Loucy (cell line): Measurements from ENCODE around the gene TMEM181.

Source experiments
- H2AFZ ChIP-seq: fragments of 200-600 bp; sonication (generic); 2 replicates; pipeline ENCODE4 v1.6.0; 2016; ENCODE audit warnings: antibody characterized with exemption, mild to moderate bottlenecking, low read length, moderate library complexity
- H3F3A ChIP-seq: fragments of 200-600 bp; 2 replicates; pipeline ENCODE4 v1.6.0; 2016; ENCODE audit warnings: antibody characterized with exemption, low read depth, mild to moderate bottlenecking
- H3K27me3 ChIP-seq: fragments of 200-600 bp; sonication (generic); 2 replicates; pipeline ENCODE4 v1.6.1; 2014; ENCODE audit warnings: low read length, mild to moderate bottlenecking; ENCODE audit not compliant: insufficient read depth, poor library complexity, severe bottlenecking
- H3K36me3 ChIP-seq: fragments of 200-600 bp; sonication (generic); 2 replicates; pipeline ENCODE4 v1.6.1; 2016; ENCODE audit warnings: low read length; ENCODE audit not compliant: insufficient read depth
- H3K4me1 ChIP-seq: fragments of 200-600 bp; sonication (generic); 2 replicates; pipeline ENCODE4 v1.5.1; 2014; ENCODE audit warnings: low read length, mild to moderate bottlenecking; ENCODE audit not compliant: insufficient read depth, poor library complexity, severe bottlenecking
- H3K4me2 ChIP-seq: fragments of 200-600 bp; sonication (generic); 2 replicates; pipeline ENCODE4 v1.6.0; 2014; ENCODE audit warnings: antibody characterized with exemption, low read length, low read depth, mild to moderate bottlenecking; ENCODE audit not compliant: poor library complexity, severe bottlenecking
- H3K4me3 ChIP-seq: fragments of 200-600 bp; sonication (generic); 2 replicates; pipeline ENCODE4 v1.5.1; 2014; ENCODE audit warnings: low read length, mild to moderate bottlenecking, mixed read lengths; ENCODE audit not compliant: poor library complexity, severe bottlenecking
- H3K79me2 ChIP-seq: fragments of 200-600 bp; sonication (generic); 2 replicates; pipeline ENCODE4 v1.6.1; 2014; ENCODE audit warnings: low read length; ENCODE audit not compliant: insufficient read depth
- H3K9ac ChIP-seq: fragments of 200-600 bp; sonication (generic); 2 replicates; pipeline ENCODE4 v1.6.0; 2014; ENCODE audit warnings: mild to moderate bottlenecking, low read depth, low read length, moderate library complexity; ENCODE audit not compliant: poor library complexity, severe bottlenecking
- H3K9me2 ChIP-seq: fragments of 200-600 bp; sonication (generic); replicated peaks from 2 replicates; pipeline ENCODE4 v1.6.1; 2016; ENCODE audit warnings: low read depth, low read length, mixed read lengths
- H3K9me3 ChIP-seq: fragments of 200-600 bp; sonication (generic); 2 replicates; pipeline ENCODE4 v1.6.1; 2014; ENCODE audit warnings: mild to moderate bottlenecking, antibody characterized with exemption, low read length, low read depth; ENCODE audit not compliant: insufficient read depth
- H4K20me1 ChIP-seq: fragments of 200-600 bp; sonication (generic); 2 replicates; pipeline ENCODE4 v1.6.0; 2014; ENCODE audit warnings: antibody characterized with exemption, low read length, mild to moderate bottlenecking; ENCODE audit not compliant: insufficient read depth, poor library complexity, severe bottlenecking
- CTCF ChIP-seq: fragments of 200-600 bp; sonication (generic); conservative IDR thresholded peaks from 2 replicates; pipeline ENCODE4 v1.5.1; 2014; ENCODE audit warnings: mild to moderate bottlenecking, antibody characterized with exemption, low read length
- EZH2phosphoT487 ChIP-seq: fragments of 200-600 bp; IDR thresholded peaks from 2 replicates; pipeline ENCODE4 v1.6.1; 2018; ENCODE audit warnings: antibody characterized with exemption, mild to moderate bottlenecking, moderate library complexity, borderline replicate concordance

The TMEM181 gene

DNA sequence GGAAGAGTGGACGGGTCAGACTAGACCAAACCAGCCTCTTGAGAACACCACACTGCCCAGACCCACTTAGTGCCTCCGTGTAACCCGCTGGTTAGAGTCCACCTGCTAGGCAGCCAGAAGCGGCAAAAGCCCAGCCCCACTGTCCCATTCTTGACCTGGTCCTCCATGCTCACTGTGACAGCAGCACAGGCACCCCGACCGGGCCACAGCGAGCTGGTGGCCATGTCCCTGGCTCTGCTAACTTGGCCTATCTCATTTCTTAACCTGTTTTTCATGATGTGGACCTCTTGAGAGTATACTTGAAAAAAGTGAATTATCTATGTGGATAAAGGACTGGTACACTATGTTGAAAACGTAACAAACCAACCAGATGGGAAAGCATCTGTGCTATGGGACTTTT is 44.9 kb upstream of the TMEM181 start:
- TF ChIP-seq EZH2phosphoT487 (no peak), CTCF (no peak)
- Histone ChIP-seq H3K79me2 (no peaks in the 10 kb centered on the region), H3K4me2 (no peak overlapping the region)

DNA sequence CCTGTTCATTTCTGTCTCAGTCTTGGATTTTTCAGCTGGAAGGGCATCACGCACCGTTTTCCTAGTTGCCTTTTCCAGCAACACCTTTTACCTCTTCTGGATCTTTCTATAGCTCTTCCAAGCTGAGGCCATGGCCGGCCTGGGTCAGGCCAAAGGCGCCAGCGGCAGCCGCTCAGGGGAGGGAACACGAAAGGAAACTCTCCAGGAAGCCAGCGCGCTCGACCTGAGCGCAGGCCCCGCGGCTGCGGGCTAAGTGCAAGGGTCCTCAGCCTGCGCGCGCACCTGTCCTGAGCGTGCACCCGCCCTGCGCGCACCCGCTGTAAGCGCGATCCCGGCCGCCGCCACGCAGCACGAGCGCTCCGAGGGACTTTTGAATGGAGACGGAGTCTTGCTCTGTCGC is 43.8 kb upstream of the TMEM181 start:
- no peak overlapping the region for H3K4me2 ChIP-seq
- H2AFZ ChIP-seq, result no peak overlapping the region
- no peaks in the 10 kb centered on the region for H3K36me3 ChIP-seq
- no peaks in the 10 kb centered on the region for H4K20me1 ChIP-seq
- H3K4me1 ChIP-seq, result peaks cover 17% of the 10 kb centered on the region
- H3K9ac ChIP-seq, result no peak overlapping the region
- no peaks in the 10 kb centered on the region for H3F3A ChIP-seq
- no peaks in the 10 kb centered on the region for H3K9me2 ChIP-seq
- H3K79me2 ChIP-seq, result no peaks in the 10 kb centered on the region
- TF ChIP-seq CTCF, result no peak
- no peak for TF ChIP-seq EZH2phosphoT487
- H3K27me3 ChIP-seq, result no peaks in the 10 kb centered on the region
- H3K4me3 ChIP-seq, result no peak overlapping the region
- no peaks in the 10 kb centered on the region for H3K9me3 ChIP-seq

More for the DNA sequence above, 44.9 kb upstream of the TMEM181 start:
- Histone ChIP-seq H3K4me3 (no peak overlapping the region), H3K4me1 (peaks cover 17% of the 10 kb centered on the region), H3F3A (no peaks in the 10 kb centered on the region), H3K36me3 (no peaks in the 10 kb centered on the region), H3K9me3 (no peaks in the 10 kb centered on the region), H2AFZ (no peak overlapping the region), H3K27me3 (no peaks in the 10 kb centered on the region), H4K20me1 (no peaks in the 10 kb centered on the region), H3K9ac (peak overlapping the region; percentile 31), H3K9me2 (no peaks in the 10 kb centered on the region)

- peaks cover 17% of the 10 kb centered on the region for H3K4me1 ChIP-seq
- H3K36me3 ChIP-seq, result no peaks in the 10 kb centered on the region
- TF ChIP-seq CTCF (no peak), EZH2phosphoT487 (no peak)
- no peaks in the 10 kb centered on the region for H4K20me1 ChIP-seq
- no peaks in the 10 kb centered on the region for H3K9me2 ChIP-seq
- H3K9me3 ChIP-seq, result no peaks in the 10 kb centered on the region
- no peak overlapping the region for H3K4me2 ChIP-seq
- no peak overlapping the region for H2AFZ ChIP-seq
- no peaks in the 10 kb centered on the region for H3K27me3 ChIP-seq
- H3K4me3 ChIP-seq, result no peak overlapping the region
- H3K79me2 ChIP-seq, result no peaks in the 10 kb centered on the region
- no peak overlapping the region for H3K9ac ChIP-seq
- H3F3A ChIP-seq, result no peaks in the 10 kb centered on the region
Observed at GRCh38 chr6:158517038-158517437, 42.9 kb upstream of the TMEM181 start.
